HL-60 (cell line): ENCODE measurements around the gene STX2.

Experiments
- DNase-seq, 2 experiments: peaks; one replicate each; pipeline ENCODE4 v3.0.0-alpha.2; 2010 to 2020; ENCODE audit warnings: low read depth in 1 of 2, low spot score in 1 of 2
- H3K27ac ChIP-seq: fragments of 250-450 bp; sonication (Bioruptor Pico); replicated peaks from 2 replicates; pipeline ENCODE4 v1.5.1; 2020; ENCODE audit warnings: mild to moderate bottlenecking, moderate library complexity
- H3K27me3 ChIP-seq: fragments of 250-450 bp; sonication (Bioruptor Pico); 2 replicates; pipeline ENCODE4 v1.5.1; 2021; ENCODE audit warnings: mild to moderate bottlenecking, moderate library complexity; ENCODE audit not compliant: insufficient read depth, poor library complexity, severe bottlenecking
- H3K4me3 ChIP-seq: replicated peaks from 2 replicates; pipeline ENCODE4 v1.5.1; 2011; ENCODE audit warnings: mild to moderate bottlenecking, control low read depth, low read length; ENCODE audit not compliant: insufficient read depth
- GABPA ChIP-seq: IDR thresholded peaks from 2 replicates; pipeline ENCODE4 v1.6.1; 2012; ENCODE audit warnings: low read depth
- POLR2AphosphoS5 ChIP-seq: IDR thresholded peaks from 2 replicates; pipeline ENCODE4 v1.6.1; 2012; ENCODE audit warnings: low read depth
- SPI1 ChIP-seq: IDR thresholded peaks from 2 replicates; pipeline ENCODE4 v1.6.1; 2012; ENCODE audit warnings: low read depth, mild to moderate bottlenecking, borderline replicate concordance
- TF ChIP-seq, protein P1 (sequence below): IDR thresholded peaks from one replicate; pipeline ENCODE4 v1.5.1; 2011; ENCODE audit warnings: low read length, control low read depth, inconsistent platforms; ENCODE audit not compliant: insufficient read depth
- TF ChIP-seq, protein P2 (sequence below): IDR thresholded peaks from 2 replicates; pipeline ENCODE4 v1.6.1; 2012; ENCODE audit warnings: low read depth; ENCODE audit not compliant: insufficient replicate concordance

The STX2 gene

DNA sequence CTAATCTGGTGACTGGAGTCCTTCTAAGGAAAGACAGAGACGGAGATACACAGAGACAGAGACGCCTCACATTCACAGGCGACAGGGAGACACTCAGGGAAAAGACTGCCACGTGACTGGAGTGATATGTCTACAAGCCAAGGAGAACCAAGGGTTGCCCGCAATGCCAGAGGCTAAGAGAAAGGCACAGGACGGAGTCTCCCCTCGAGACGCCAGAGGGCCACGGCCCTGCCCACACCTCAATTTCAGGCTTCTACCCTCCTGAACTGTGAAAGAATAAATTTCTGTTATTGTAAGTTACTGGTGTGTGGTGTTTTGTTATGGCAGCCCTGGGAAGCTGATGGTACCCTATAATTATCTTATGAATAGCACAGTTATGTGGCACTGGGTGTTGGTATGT lies 21.3 kb upstream of the STX2 start:
- Histone ChIP-seq H3K27ac (no peak overlapping the region), H3K27me3 (no peaks in the 10 kb centered on the region), H3K4me3 (no peak overlapping the region)
- no peak for TF ChIP-seq POLR2AphosphoS5
- TF ChIP-seq, protein P1, sequence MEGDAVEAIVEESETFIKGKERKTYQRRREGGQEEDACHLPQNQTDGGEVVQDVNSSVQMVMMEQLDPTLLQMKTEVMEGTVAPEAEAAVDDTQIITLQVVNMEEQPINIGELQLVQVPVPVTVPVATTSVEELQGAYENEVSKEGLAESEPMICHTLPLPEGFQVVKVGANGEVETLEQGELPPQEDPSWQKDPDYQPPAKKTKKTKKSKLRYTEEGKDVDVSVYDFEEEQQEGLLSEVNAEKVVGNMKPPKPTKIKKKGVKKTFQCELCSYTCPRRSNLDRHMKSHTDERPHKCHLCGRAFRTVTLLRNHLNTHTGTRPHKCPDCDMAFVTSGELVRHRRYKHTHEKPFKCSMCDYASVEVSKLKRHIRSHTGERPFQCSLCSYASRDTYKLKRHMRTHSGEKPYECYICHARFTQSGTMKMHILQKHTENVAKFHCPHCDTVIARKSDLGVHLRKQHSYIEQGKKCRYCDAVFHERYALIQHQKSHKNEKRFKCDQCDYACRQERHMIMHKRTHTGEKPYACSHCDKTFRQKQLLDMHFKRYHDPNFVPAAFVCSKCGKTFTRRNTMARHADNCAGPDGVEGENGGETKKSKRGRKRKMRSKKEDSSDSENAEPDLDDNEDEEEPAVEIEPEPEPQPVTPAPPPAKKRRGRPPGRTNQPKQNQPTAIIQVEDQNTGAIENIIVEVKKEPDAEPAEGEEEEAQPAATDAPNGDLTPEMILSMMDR: no peak
- TF ChIP-seq GABPA: no peak
- TF ChIP-seq, protein P2, sequence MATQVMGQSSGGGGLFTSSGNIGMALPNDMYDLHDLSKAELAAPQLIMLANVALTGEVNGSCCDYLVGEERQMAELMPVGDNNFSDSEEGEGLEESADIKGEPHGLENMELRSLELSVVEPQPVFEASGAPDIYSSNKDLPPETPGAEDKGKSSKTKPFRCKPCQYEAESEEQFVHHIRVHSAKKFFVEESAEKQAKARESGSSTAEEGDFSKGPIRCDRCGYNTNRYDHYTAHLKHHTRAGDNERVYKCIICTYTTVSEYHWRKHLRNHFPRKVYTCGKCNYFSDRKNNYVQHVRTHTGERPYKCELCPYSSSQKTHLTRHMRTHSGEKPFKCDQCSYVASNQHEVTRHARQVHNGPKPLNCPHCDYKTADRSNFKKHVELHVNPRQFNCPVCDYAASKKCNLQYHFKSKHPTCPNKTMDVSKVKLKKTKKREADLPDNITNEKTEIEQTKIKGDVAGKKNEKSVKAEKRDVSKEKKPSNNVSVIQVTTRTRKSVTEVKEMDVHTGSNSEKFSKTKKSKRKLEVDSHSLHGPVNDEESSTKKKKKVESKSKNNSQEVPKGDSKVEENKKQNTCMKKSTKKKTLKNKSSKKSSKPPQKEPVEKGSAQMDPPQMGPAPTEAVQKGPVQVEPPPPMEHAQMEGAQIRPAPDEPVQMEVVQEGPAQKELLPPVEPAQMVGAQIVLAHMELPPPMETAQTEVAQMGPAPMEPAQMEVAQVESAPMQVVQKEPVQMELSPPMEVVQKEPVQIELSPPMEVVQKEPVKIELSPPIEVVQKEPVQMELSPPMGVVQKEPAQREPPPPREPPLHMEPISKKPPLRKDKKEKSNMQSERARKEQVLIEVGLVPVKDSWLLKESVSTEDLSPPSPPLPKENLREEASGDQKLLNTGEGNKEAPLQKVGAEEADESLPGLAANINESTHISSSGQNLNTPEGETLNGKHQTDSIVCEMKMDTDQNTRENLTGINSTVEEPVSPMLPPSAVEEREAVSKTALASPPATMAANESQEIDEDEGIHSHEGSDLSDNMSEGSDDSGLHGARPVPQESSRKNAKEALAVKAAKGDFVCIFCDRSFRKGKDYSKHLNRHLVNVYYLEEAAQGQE: no peak
- no peak for TF ChIP-seq SPI1
- no peak for DNase-seq

DNA sequence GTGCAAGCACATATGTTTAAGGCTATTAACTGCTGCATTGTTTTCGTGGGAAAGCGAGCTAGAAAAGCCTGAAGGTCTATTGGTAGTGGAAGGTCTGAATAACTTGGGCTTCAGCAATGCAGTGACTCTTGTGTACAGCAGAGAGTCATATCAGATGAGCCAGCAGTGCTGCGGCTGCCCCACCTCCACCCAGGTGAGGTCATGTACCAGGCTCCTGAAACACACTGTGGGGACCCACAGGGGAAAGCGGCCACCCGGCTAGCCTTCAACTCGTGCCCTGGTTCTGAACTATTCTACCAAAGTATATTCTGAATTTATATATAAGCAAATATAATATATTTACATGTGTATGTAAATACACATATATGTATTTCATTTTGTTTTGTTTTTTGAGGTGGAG lies 20.1 kb upstream of the STX2 start:
- DNase-seq: no peak
- Histone ChIP-seq H3K27ac (no peak overlapping the region), H3K4me3 (no peak overlapping the region), H3K27me3 (no peaks in the 10 kb centered on the region)
- no peak for TF ChIP-seq GABPA
- TF ChIP-seq, protein P1: no peak
- TF ChIP-seq POLR2AphosphoS5: no peak
- TF ChIP-seq, protein P2: no peak
- no peak for TF ChIP-seq SPI1

DNA sequence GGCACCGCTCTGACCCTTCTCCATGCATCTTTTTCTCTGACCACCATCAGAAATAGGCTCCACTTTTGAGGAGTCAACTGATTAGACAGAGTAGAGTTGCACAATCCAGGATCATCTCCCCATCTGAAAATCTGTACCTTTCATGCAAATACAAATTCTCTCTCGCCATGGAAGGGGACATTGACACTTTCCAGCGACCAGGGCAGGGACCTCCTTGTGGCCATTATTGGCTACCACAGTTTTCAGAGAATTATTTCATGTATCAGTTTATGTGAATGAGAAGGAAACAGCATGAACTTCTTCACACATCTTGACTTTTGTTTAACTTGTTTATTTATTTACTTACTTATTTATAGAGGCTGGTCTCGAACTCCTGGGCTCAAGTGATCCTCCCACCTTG lies 19.0 kb upstream of the STX2 start:
- no peak for DNase-seq
- no peak overlapping the region for H3K4me3 ChIP-seq
- H3K27ac ChIP-seq: no peak overlapping the region
- no peak for TF ChIP-seq GABPA
- TF ChIP-seq POLR2AphosphoS5: no peak
- TF ChIP-seq SPI1: no peak
- TF ChIP-seq, protein P2: no peak
- H3K27me3 ChIP-seq: no peaks in the 10 kb centered on the region

DNA sequence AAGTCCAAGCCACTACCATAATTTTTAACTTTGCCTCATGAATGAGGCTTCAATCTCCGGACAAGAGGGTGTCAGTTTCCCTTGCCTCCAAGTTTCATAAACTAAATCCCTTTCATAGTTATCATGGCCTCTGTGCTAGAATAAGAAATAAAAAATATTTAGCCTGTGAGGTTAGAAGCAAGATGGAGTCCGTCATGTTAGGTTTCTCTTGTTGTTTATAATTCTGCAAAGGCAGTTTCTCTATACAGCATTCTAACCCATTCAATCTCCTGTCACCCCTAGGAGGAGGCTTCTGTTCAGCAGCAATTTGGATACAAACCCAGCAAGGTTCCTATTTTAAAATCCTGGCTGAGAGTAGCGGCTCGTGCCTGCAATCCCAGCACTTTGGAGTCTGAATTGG lies 17.0 kb upstream of the STX2 start:
- Histone ChIP-seq H3K27me3 (no peaks in the 10 kb centered on the region), H3K4me3 (no peak overlapping the region), H3K27ac (no peak overlapping the region)
- TF ChIP-seq POLR2AphosphoS5: no peak
- no peak for TF ChIP-seq GABPA
- TF ChIP-seq, protein P2: no peak
- TF ChIP-seq SPI1: no peak
- TF ChIP-seq, protein P1: no peak
- DNase-seq: no peak
